ENCODE measurements around the gene AGBL1.

- no peak for TF ChIP-seq CTCF (IDR thresholded peaks at IDR 0.05; ENCODE audit: insufficient read depth, low read depth, low read length)
- TF ChIP-seq EZH2 (IDR thresholded peaks at IDR 0.05; ENCODE audit: insufficient read depth, low read length), result no peak
These were observed 275.7 kb downstream of the AGBL1 start for GRCh38 chr15:86355361-86355760.
